ENCODE results near the gene C1orf159.

Gene C1orf159

DNA sequence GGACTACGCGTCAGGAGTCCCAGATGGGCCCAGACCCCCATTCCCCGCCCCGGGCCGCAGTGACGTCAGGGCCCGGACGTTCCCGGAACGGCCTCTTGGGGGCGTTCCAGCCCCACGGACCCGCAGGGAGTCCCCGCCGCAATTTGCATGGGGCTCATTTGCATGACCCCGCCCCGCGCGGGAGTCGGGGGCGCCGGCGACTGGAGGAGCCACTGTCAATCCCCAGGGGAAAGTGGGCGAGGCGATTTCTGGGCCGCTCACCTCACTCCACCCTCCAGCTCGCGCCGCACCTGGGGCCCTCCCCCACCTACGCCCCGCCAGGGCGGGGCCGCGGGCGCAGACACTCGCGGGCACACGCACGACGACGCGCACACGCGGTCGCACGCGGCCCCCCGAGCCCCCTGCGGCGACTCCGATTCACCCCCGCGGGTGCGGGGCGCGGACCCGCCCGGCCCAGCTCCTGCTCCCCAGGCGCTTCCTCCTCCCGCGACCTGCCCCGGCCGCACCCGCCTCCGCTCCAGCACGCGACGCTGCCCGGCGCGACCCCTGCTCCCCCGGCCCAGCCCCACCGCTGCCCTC lies 82.8 kb downstream of the C1orf159 start:
- no peak for DNase-seq

DNA sequence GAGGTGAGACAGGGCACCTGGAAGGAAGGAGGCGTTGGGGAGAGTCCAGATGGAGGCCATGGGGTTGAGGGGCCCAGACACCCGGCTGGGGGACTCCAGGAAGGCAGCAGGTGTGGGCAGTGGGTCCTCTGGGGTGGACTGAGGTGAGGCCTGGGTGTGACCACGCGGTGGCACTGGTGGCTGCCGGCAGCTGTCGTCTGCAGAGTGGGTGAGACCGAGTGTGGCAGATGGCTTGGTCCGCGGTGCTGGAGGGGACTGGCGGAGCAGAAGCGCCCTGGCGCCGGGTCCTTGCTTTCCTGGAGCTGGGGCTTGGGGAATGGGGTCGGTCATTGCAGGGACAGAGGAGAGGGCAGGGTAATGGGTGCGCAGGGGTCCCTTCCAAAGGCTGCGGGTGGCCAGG lies 83.5 kb downstream of the C1orf159 start:
- no peak for DNase-seq

Measured in SHP77 (cell line).